Central memory CD8-positive, alpha-beta T cell (primary cell): ENCODE data around the gene MATN1.
A peak's percentile ranks its signal among the peaks of the same experiment; 100 is the strongest.

ENCODE experiments used
- ATAC-seq: fragments of 150-1000 bp; cut with Tn5 transposase; replicated peaks from 2 replicates; pipeline ENCODE4 v1.10.0; 2022; ENCODE audit warnings: mild to moderate bottlenecking, moderate FRiP score, moderate number of reproducible peaks; ENCODE audit not compliant: poor library complexity, severe bottlenecking; ENCODE audit errors: extremely low read depth
- DNase-seq, 2 donors: peaks; one replicate each; pipeline ENCODE4 v3.0.0; 2021; ENCODE audit warnings: low spot score in 2 of 2
- H3K27ac Mint-ChIP-seq: one replicate; pipeline ENCODE4 v1.8.0; 2022; ENCODE audit warnings: low read depth, mild to moderate bottlenecking, moderate library complexity, mixed read lengths
- H3K27me3 Mint-ChIP-seq: one replicate; pipeline ENCODE4 v1.8.0; 2022; ENCODE audit warnings: mixed read lengths
- H3K36me3 Mint-ChIP-seq: one replicate; pipeline ENCODE4 v1.8.0; 2022; ENCODE audit warnings: mild to moderate bottlenecking, moderate library complexity, mixed read lengths; ENCODE audit not compliant: insufficient read depth
- H3K4me1 Mint-ChIP-seq: one replicate; pipeline ENCODE4 v1.8.0; 2022; ENCODE audit warnings: mixed read lengths
- H3K4me3 Mint-ChIP-seq: one replicate; pipeline ENCODE4 v1.8.0; 2022; ENCODE audit warnings: mild to moderate bottlenecking, moderate library complexity, mixed read lengths
- H3K9me3 Mint-ChIP-seq: one replicate; pipeline ENCODE4 v1.8.0; 2022; ENCODE audit warnings: mixed read lengths

MATN1 gene

GRCh38 chr1:30731109-30731805 lies 7.9 kb upstream of the MATN1 start:
- H3K9me3 Mint-ChIP-seq = no peaks in the 10 kb centered on the region
- H3K27me3 Mint-ChIP-seq = no peaks in the 10 kb centered on the region
- peak overlapping the region; percentile 81 for H3K27ac Mint-ChIP-seq
- DNase-seq (no peak), ATAC-seq (no peak)
- H3K36me3 Mint-ChIP-seq = peaks cover 44% of the 10 kb centered on the region
- peak overlapping the region; percentile 17 for H3K4me3 Mint-ChIP-seq
- peaks cover 36% of the 10 kb centered on the region for H3K4me1 Mint-ChIP-seq

GRCh38 chr1:30730346-30731108 lies 7.1 kb upstream of the MATN1 start:
- Mint-ChIP-seq H3K4me3 (no peak overlapping the region), H3K27ac (no peak overlapping the region), H3K36me3 (peaks cover 37% of the 10 kb centered on the region), H3K27me3 (no peaks in the 10 kb centered on the region), H3K4me1 (peaks cover 31% of the 10 kb centered on the region), H3K9me3 (no peaks in the 10 kb centered on the region)
- ATAC-seq (no peak), DNase-seq (no peak)

- Mint-ChIP-seq H3K4me3 (no peak overlapping the region), H3K4me1 (peaks cover 30% of the 10 kb centered on the region)
These were observed 6.5 kb upstream of the MATN1 start for GRCh38 chr1:30729901-30730300.

GRCh38 chr1:30728832-30729638 lies 5.7 kb upstream of the MATN1 start:
- ATAC-seq (no peak), DNase-seq (no peak)
- H3K36me3 Mint-ChIP-seq = peaks cover 22% of the 10 kb centered on the region
- H3K9me3 Mint-ChIP-seq = no peaks in the 10 kb centered on the region
- no peaks in the 10 kb centered on the region for H3K27me3 Mint-ChIP-seq
- no peak overlapping the region for H3K4me3 Mint-ChIP-seq
- peak overlapping the region; percentile 57 for H3K27ac Mint-ChIP-seq
- peaks cover 33% of the 10 kb centered on the region for H3K4me1 Mint-ChIP-seq

More at GRCh38 chr1:30729901-30730300, 6.5 kb upstream of the MATN1 start:
- ATAC-seq = no peak
- peak overlapping the region; percentile 57 for H3K27ac Mint-ChIP-seq
- no peak for DNase-seq
- no peaks in the 10 kb centered on the region for H3K27me3 Mint-ChIP-seq
- no peaks in the 10 kb centered on the region for H3K9me3 Mint-ChIP-seq
- H3K36me3 Mint-ChIP-seq = peaks cover 31% of the 10 kb centered on the region

DNA sequence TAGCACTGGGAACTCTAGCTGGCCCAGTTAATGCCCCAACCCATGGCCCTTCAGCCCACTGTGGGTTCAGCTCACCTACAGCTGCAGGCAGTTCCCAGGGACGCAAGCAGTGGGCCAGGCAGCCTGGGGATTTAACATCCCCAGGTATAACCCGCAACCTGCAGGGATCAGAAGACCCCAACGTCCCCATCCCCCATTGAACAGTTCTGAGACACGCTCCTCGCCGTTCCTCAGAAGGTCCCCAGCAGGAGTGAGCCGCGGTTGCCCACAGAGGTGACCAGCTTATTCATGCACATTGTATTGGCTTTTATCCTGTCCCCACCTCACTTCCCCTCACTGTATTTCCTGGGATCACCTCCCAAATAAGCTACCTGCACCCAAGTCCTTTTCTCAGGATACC lies 5.0 kb upstream of the MATN1 start:
- Mint-ChIP-seq H3K9me3 (no peaks in the 10 kb centered on the region), H3K27me3 (no peaks in the 10 kb centered on the region), H3K4me1 (peaks cover 37% of the 10 kb centered on the region), H3K4me3 (no peak overlapping the region), H3K36me3 (peaks cover 16% of the 10 kb centered on the region), H3K27ac (peak overlapping the region; percentile 77)
- ATAC-seq (no peak), DNase-seq (no peak)

DNA sequence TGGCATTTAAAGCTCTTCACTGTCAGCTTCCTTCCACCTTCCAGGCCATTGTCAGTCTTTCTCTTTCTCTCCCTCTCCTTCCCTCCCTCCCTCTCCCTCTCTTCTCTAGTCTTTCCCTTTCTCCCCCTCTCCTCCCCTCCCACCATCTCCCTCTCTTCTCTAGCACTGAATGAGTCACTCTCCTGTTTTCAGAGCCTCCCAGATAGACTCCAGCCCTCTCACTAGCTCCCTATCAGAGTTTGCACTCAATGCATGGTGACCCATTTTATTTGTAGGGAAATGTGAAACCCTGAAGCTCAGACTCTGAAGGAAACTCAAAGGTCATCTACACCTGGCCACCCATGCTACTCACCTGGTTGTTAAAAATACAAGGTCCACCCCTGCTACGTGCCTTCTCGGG lies 4.4 kb upstream of the MATN1 start:
- ATAC-seq = no peak
- peaks cover 13% of the 10 kb centered on the region for H3K36me3 Mint-ChIP-seq
- no peaks in the 10 kb centered on the region for H3K9me3 Mint-ChIP-seq
- no peaks in the 10 kb centered on the region for H3K27me3 Mint-ChIP-seq
- H3K4me3 Mint-ChIP-seq = no peak overlapping the region
- peak overlapping the region; percentile 77 for H3K27ac Mint-ChIP-seq
- no peak for DNase-seq
- peaks cover 37% of the 10 kb centered on the region for H3K4me1 Mint-ChIP-seq

DNA sequence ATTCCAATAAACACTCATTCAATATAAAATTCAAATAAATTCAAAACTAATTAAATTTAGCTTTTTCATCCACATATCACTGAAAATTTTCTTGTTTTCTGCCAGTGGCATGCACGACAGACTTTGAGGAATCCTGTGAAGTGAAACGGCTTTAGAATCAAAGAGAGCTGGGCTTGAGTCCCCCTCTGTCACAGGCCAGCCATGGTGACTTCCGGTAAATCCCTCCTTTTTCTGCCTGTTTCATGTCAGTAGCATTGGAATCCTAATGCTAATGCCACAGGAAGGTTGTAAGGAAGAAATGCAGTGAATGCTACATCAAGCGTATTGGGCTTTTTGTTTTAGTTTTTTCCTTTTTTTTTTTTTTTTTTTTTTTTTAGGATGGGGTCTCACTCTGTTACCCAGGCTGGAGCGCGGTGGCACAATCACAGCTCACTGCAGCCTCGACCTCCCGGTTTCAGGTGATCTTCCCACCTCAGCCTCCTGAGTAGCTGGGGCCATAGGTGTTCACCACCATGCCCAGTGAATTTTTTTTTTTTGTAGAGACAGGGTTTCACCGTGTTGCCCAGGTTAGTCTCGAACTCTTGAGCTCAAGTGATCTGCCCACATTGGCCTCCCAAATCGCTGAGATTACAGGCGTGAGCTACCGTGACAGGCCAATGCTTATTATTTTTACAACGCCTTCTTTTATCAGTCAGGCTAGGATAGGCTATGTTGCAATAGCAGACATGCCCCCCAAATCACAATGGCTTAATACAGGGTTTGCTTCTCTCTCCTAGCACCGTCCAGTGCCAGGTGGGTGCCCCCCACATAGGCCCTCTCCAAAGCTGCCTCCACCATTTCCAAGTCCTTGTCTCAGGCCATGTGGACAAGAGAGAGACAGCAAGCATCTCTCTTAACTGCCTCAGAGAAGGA lies 3.6 kb upstream of the MATN1 start:
- ATAC-seq (no peak), DNase-seq (no peak)
- H3K9me3 Mint-ChIP-seq = no peaks in the 10 kb centered on the region
- H3K4me1 Mint-ChIP-seq = peaks cover 33% of the 10 kb centered on the region
- no peak overlapping the region for H3K4me3 Mint-ChIP-seq
- peaks cover 6% of the 10 kb centered on the region for H3K36me3 Mint-ChIP-seq
- no peak overlapping the region for H3K27ac Mint-ChIP-seq
- H3K27me3 Mint-ChIP-seq = no peaks in the 10 kb centered on the region

GRCh38 chr1:30726236-30726635 lies 2.9 kb upstream of the MATN1 start:
- Mint-ChIP-seq H3K4me3 (no peak overlapping the region), H3K27me3 (no peaks in the 10 kb centered on the region), H3K36me3 (peaks cover 8% of the 10 kb centered on the region), H3K4me1 (peaks cover 25% of the 10 kb centered on the region), H3K9me3 (no peaks in the 10 kb centered on the region), H3K27ac (no peak overlapping the region)
- DNase-seq (no peak), ATAC-seq (no peak)

- Mint-ChIP-seq H3K4me1 (peaks cover 18% of the 10 kb centered on the region), H3K9me3 (no peaks in the 10 kb centered on the region), H3K4me3 (no peak overlapping the region), H3K36me3 (peaks cover 8% of the 10 kb centered on the region), H3K27me3 (no peaks in the 10 kb centered on the region), H3K27ac (peak overlapping the region; percentile 68)
- DNase-seq = no peak
- ATAC-seq = no peak
These were observed 2.2 kb upstream of the MATN1 start for GRCh38 chr1:30725450-30726095.

- no peak for ATAC-seq
- DNase-seq = no peak
- Mint-ChIP-seq H3K36me3 (peaks cover 8% of the 10 kb centered on the region), H3K4me3 (no peak overlapping the region), H3K4me1 (peaks cover 13% of the 10 kb centered on the region), H3K9me3 (no peaks in the 10 kb centered on the region), H3K27ac (peak overlapping the region; percentile 68), H3K27me3 (no peaks in the 10 kb centered on the region)
These were observed 1.5 kb upstream of the MATN1 start for GRCh38 chr1:30724655-30725421.

GRCh38 chr1:30724175-30724574 lies 790 bp upstream of the MATN1 start:
- no peak overlapping the region for H3K4me3 Mint-ChIP-seq
- H3K27me3 Mint-ChIP-seq = no peaks in the 10 kb centered on the region
- DNase-seq = no peak
- peaks cover 8% of the 10 kb centered on the region for H3K36me3 Mint-ChIP-seq
- H3K9me3 Mint-ChIP-seq = no peaks in the 10 kb centered on the region
- ATAC-seq = no peak
- H3K4me1 Mint-ChIP-seq = peaks cover 13% of the 10 kb centered on the region
- H3K27ac Mint-ChIP-seq = peak overlapping the region; percentile 15
